Suprapubic skin (tissue), 3 donors: ENCODE measurements around the gene HSP90AB1.

Experiments used
- CTCF ChIP-seq, 2 donors: fragments of 200-600 bp in 1 of 2; fragments of 450-650 bp in 1 of 2; sonication (generic) in 1 of 2; IDR thresholded peaks; one replicate each; pipeline ENCODE4 v1.5.1; 2016 to 2019; ENCODE audit warnings: antibody characterized with exemption in 2 of 2, mild to moderate bottlenecking in 1 of 2, moderate library complexity in 1 of 2
- POLR2A ChIP-seq, 2 donors: fragments of 450-650 bp; IDR thresholded peaks; one replicate each; pipeline ENCODE4 v1.6.1; 2017; ENCODE audit warnings: antibody characterized with exemption in 2 of 2, mild to moderate bottlenecking in 2 of 2, moderate library complexity in 2 of 2

GRCh38 chr6:44199883-44200282 lies 47.0 kb upstream of the HSP90AB1 start:
- no peak for TF ChIP-seq CTCF (IDR thresholded peaks at IDR 0.05)
- TF ChIP-seq POLR2A (IDR thresholded peaks at IDR 0.05), result no peak
